ENCODE results near the gene MTAP. TPM values are rescaled to one million over a fixed set of nuclear protein-coding genes. Genes with fewer than 3 reads are reported as not detected.

Gene MTAP
- 16.3 TPM for total RNA-seq

GRCh38 chr9:21802418-21803000 is at the start of gene MTAP:
Gene MTAP (plus strand): TSS chr9:21802636. CDS start chr9:21802749, 113 bp downstream.
- peak; percentile 81 to 86 for DNase-seq (ENCODE audit: low spot score in 2 of 2)
- FAIRE-seq, result no peak

GRCh38 chr9:21753523-21753922 is 48.9 kb upstream of the MTAP start:
- DNase-seq (ENCODE audit: low spot score in 2 of 2) (no peak), FAIRE-seq (no peak)

DNA sequence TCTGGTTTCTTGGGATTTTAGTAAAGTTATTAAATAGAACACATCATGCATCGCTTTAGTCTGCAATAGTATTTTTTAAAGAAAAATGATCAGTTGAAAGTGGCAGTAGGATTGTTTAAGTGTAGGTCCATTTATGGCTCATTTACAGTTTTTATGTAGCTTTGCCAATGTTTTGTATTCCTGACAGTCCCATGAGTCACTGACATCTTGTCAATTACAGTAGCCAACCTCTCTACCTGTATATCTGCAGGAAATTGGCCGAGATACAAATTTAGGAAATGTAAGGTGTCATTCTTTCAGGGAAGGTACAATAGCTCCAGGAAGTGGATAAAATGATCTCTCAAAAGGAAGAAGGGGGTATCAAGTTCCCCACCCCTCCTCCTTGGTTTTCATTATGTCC is 47.7 kb upstream of the MTAP start:
- FAIRE-seq (no peak), DNase-seq (ENCODE audit: low spot score in 2 of 2) (no peak)

DNA sequence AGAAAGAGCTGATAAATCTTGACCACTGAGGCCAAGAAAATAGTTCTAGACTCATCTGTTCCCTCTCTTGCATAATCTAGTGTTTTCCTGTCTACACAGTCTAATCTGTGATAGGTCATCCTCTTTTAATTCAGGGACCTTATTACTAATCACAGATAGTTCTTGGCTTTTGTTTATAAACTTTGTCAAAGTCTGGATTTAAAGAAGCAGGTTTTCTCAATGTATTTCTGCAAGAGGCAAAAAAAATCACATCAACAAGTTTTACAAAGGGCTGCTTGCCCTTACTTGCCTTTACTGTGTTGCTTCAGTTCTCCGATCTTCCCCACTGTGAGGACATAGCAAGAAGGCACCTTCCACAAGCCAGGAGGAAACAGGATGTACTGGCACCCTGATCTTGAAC is 43.9 kb upstream of the MTAP start:
- FAIRE-seq (no peak), DNase-seq (ENCODE audit: low spot score in 2 of 2) (no peak)

- FAIRE-seq, result no peak
- DNase-seq (ENCODE audit: low spot score in 2 of 2), result no peak
Measured at GRCh38 chr9:21761309-21761901, 41.0 kb upstream of the MTAP start.

GRCh38 chr9:21762064-21762463 is 40.4 kb upstream of the MTAP start:
- DNase-seq (ENCODE audit: low spot score in 2 of 2) (no peak), FAIRE-seq (no peak)

DNA sequence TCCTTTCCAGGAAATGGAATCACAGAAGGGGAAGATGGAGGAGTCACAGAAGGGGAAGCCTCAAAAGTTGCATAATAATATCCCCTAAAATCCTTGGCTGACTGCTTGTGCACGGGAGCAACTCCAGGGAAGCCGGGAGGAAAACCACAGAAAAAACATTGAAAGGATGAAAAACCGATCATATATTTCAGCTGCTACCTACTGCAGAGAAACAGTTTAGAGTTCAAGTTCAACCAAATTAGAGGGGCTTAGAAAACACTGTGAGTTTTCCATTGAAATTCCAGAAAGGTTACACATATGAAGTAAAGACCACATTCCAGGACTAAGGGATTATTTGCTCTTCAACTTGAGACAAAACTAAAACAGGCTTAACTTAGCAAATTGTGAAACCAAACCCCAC is 37.6 kb upstream of the MTAP start:
- FAIRE-seq, result no peak

DNA sequence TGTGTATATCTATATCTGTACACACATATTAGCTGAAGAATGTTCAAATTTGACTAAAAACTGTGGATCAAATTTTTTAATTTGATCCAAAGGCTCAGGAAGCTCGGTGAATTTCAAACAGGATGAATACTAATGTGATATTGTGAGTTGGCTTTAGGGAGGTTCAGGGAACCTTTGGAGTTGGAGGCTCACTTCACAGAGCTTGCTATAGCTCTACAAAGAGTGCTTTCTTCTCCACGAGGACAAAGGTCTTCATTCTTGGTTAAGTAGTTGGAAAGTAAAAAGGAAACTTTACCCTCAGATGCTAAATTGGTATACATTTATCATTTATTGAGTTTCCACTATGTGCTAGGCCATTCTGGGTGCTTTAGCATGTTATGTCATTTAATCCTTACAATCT is 36.3 kb upstream of the MTAP start:
- no peak for FAIRE-seq
- DNase-seq (ENCODE audit: low spot score in 2 of 2), result no peak

More for the DNA sequence above, 37.6 kb upstream of the MTAP start:
- DNase-seq (ENCODE audit: low spot score in 2 of 2), result no peak

- DNase-seq (ENCODE audit: low spot score in 2 of 2) (no peak), FAIRE-seq (no peak)
Measured at GRCh38 chr9:21770871-21771560, 31.4 kb upstream of the MTAP start.

DNA sequence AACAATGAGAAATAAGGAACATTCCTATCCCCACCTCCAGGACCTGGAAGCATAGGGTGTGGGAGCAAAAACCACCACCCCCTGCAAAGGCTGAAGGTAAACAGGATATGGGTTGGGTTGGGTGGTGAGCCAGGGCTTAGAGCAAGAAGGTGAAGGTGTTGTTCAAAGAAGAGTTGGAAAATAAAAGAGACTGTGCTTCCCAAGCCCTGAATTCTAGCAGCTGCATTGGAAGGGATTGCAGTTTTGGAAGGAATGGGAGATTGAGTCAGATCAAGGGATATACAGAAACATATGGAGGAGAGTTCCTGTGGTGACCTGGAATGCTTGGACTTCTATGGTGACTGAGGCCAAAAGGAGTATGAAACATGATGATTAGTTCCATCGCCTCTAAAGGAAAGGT is 24.7 kb upstream of the MTAP start:
- DNase-seq (ENCODE audit: low spot score in 2 of 2) (no peak), FAIRE-seq (no peak)

DNA sequence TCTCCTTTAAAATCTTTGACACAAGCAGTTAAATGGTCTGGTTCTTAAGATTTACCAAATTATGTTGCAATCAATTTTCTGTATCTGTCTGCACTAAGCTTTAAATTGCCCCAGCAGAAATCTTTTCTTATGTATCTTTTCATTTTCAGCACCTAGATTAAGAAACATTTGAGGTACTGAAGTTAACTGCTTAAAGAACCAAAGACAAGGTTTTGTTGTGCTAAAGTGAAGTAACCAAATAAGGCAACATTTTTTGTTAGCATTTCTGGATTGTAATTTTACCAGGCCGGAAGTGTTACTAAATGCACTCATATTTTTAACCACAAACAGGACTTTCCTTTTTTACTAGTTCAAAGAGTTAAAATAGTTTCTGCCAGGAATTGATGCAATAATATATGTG is 24.1 kb upstream of the MTAP start:
- no peak for FAIRE-seq
- no peak for DNase-seq (ENCODE audit: low spot score in 2 of 2)

GRCh38 chr9:21779397-21779796 is 23.0 kb upstream of the MTAP start:
- DNase-seq (ENCODE audit: low spot score in 2 of 2), result no peak
- no peak for FAIRE-seq

- no peak for DNase-seq (ENCODE audit: low spot score in 2 of 2)
Measured at GRCh38 chr9:21781656-21782055, 20.8 kb upstream of the MTAP start.

DNA sequence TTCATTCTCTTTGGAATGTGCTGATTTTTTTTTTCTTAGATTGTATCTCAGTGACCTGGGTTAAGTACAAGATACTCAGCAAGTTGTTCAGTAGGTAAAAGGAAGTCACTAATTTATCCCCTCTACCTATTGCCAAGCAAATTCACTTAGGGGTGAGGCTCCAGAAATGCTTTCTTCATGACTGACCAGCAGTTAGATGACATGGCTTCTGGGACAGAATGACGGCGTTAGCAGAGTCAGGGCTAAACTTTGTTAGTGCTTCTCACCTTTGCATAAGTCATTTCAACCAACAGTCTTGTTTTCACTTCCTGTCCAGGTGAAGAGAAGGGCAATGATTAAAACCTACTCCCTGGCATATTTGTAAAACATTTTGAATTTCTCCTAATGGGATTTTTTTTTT is 20.2 kb upstream of the MTAP start:
- FAIRE-seq, result no peak
- DNase-seq (ENCODE audit: low spot score in 2 of 2), result no peak

More at GRCh38 chr9:21781656-21782055, 20.8 kb upstream of the MTAP start:
- FAIRE-seq, result no peak

- DNase-seq (ENCODE audit: low spot score in 2 of 2), result no peak
- no peak for FAIRE-seq
Measured at GRCh38 chr9:21788752-21789151, 13.7 kb upstream of the MTAP start.

- DNase-seq (ENCODE audit: low spot score in 2 of 2) (peak in 1 of 2 donors; percentile 38), FAIRE-seq (peak; percentile 94)
Measured at GRCh38 chr9:21789541-21790037, 12.8 kb upstream of the MTAP start.

GRCh38 chr9:21795483-21795882 is 7.0 kb upstream of the MTAP start:
- no peak for FAIRE-seq
- no peak for DNase-seq (ENCODE audit: low spot score in 2 of 2)

GRCh38 chr9:21796768-21797167 is 5.7 kb upstream of the MTAP start:
- DNase-seq (ENCODE audit: low spot score in 2 of 2), result no peak
- FAIRE-seq, result no peak

DNA sequence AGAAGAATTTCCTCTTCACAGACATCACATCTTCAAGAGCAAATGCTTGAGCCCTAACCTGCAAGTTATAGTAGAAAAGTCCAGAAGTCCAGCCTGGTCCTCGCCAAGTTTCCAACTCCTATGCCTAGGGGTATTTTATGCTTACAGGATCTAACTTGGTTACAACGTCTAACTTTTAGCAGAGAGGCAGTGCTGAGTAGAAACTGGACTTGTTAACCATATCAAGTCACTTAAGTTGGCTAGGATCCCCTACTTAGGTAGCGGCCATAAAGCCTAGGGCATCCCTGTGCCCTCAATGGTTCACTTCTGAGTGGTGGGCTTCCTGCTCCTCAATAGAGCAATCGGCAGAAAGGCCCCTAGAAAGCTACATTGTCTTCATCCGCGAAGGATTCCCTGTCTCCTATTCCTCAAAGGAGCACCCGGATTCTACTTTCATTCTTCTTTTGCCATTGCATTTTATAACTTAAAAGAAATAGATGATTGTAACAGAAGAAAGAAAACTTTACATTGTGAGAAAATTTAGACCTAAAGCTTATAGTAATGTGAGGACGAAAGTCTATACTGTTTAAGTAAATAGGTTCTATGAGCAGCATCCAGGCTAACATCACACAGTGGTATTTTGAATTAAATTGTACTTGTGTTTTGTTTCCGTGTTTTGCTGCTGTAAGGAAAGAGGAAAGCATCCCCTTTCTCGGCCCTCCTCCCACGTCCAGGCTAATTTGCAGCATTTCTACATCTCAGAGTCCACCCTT is 1.3 kb upstream of the MTAP start:
- FAIRE-seq (no peak), DNase-seq (ENCODE audit: low spot score in 2 of 2) (no peak)

DNA sequence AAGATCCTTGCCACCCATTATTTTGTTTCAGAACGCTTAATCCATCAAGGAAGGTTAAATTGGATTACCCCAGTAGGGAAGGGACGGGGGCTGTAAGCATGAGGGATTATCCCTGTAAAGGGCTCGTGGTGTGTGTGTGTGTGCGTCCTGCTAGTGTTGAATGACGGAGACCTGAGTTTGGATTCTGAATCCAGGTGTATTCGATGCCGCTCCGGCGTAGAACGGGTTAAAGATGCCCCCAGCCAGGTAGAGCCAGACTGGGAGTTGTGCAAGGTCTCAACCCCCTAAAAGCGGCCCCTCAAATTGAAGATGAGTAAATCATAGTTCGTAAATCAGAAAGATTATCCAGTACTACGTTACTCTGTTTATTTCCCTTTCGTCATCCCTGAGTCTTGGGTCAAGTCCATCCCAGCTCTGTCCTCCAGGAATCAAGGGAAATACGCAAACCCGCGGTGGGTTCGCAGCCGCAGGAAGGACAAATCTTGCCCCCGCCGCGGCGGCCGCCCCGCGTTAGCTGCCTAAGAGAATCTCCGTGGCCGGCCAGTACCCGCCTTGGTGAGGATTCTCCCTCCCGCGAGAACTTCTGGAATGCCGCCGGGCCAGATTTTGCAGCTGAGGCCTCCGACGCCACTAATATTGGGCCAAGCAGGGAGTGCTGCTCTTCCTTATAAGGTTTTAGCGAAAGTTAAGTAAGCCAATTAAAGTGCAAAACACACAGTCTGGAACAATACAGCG is 586 bp upstream of the MTAP start:
- FAIRE-seq, result no peak

More for the DNA sequence above, 586 bp upstream of the MTAP start:
- DNase-seq (ENCODE audit: low spot score in 2 of 2), result peak; percentile 34 to 49
